Breast epithelium (tissue), 3 donors: Measurements from ENCODE around the gene TUBA4B.

Experiments
- CTCF ChIP-seq, 3 donors: fragments of 450-650 bp; IDR thresholded peaks; one replicate each; pipeline ENCODE4 v1.5.1; 2016 to 2017; ENCODE audit warnings: antibody characterized with exemption in 3 of 3, mild to moderate bottlenecking in 3 of 3, moderate library complexity in 3 of 3
- POLR2A ChIP-seq: fragments of 450-650 bp; IDR thresholded peaks from one replicate; pipeline ENCODE4 v1.6.1; 2016; ENCODE audit warnings: antibody characterized with exemption, mild to moderate bottlenecking, moderate library complexity
- POLR2AphosphoS5 ChIP-seq, 3 donors: sonication (generic); formaldehyde crosslinking; IDR thresholded peaks; one replicate each; pipeline ENCODE4 v1.6.1; 2017; ENCODE audit warnings: antibody characterized with exemption in 3 of 3

- TF ChIP-seq CTCF (IDR thresholded peaks at IDR 0.05), result no peak
- no peak for TF ChIP-seq POLR2A
- TF ChIP-seq POLR2AphosphoS5 (IDR thresholded peaks at IDR 0.05), result no peak
Observed at GRCh38 chr2:219309278-219309677, 56.2 kb downstream of the TUBA4B start, which contains the start of gene PTPRN.
